ENCODE data around the gene AUH. TPM values are rescaled to one million over a fixed set of nuclear protein-coding genes. Genes with fewer than 3 reads are reported as not detected.
A peak's percentile ranks its signal among the peaks of the same experiment; 100 is the strongest.

The AUH gene
- total and polyA plus RNA-seq, 7 donors = 13.1 to 40.9 (median 28.2) TPM

- Histone ChIP-seq H3K36me3 (peaks cover 5 to 34% (median 6%) of the 10 kb centered on the region in 4 donors), H3K9me3 (no peaks in the 10 kb centered on the region), H3K27ac (no peak overlapping the region), H3K27me3 (no peaks in the 10 kb centered on the region), H3K4me1 (peaks cover 0 to 13% (median 8%) of the 10 kb centered on the region in 4 donors), H3K4me3 (no peak overlapping the region)
- DNase-seq = no peak
- TF ChIP-seq CTCF (IDR thresholded peaks at IDR 0.05) (no peak), POLR2AphosphoS5 (IDR thresholded peaks at IDR 0.05) (no peak), POLR2A (IDR thresholded peaks at IDR 0.05) (no peak), EP300 (IDR thresholded peaks at IDR 0.05) (no peak)
- 81 to 91% methylated on average over 1 of the region's 1 CpG for WGBS, 2 donors
- intact Hi-C loops (cut with DNase I) = no loop called here
Measured at GRCh38 chr9:91289244-91289643, 72.5 kb downstream of the AUH start.

GRCh38 chr9:91285729-91286353 lies 75.9 kb downstream of the AUH start:
- Histone ChIP-seq H3K4me3 (no peak overlapping the region), H3K27ac (peak overlapping the region in 2 of 4 donors; percentile 11 to 26), H3K36me3 (peaks cover 0 to 7% (median 0%) of the 10 kb centered on the region in 4 donors), H3K27me3 (no peaks in the 10 kb centered on the region), H3K9me3 (no peaks in the 10 kb centered on the region), H3K4me1 (peaks cover 0 to 13% (median 8%) of the 10 kb centered on the region in 4 donors)
- no peak for TF ChIP-seq CTCF (IDR thresholded peaks at IDR 0.05)
- TF ChIP-seq POLR2AphosphoS5 (IDR thresholded peaks at IDR 0.05) = peak in 1 of 4 donors; percentile 19
- no peak for TF ChIP-seq EP300 (IDR thresholded peaks at IDR 0.05)
- no peak for TF ChIP-seq POLR2A (IDR thresholded peaks at IDR 0.05)
- WGBS, 2 donors = 37 to 58% methylated on average over 6 of the region's 6 CpGs
- no peak for DNase-seq
- intact Hi-C loops (cut with DNase I) = no loop called here

- H3K9me3 ChIP-seq = no peaks in the 10 kb centered on the region
- H3K27ac ChIP-seq = no peak overlapping the region
- intact Hi-C loops (cut with DNase I) = no loop called here
- H3K27me3 ChIP-seq = no peaks in the 10 kb centered on the region
- H3K36me3 ChIP-seq = no peaks in the 10 kb centered on the region
- TF ChIP-seq POLR2A (IDR thresholded peaks at IDR 0.05) = no peak
- no peak for TF ChIP-seq CTCF (IDR thresholded peaks at IDR 0.05)
- TF ChIP-seq POLR2AphosphoS5 (IDR thresholded peaks at IDR 0.05) = no peak
- no peak for TF ChIP-seq EP300 (IDR thresholded peaks at IDR 0.05)
- DNase-seq = no peak
- 96 to 98% methylated on average over 3 of the region's 3 CpGs for WGBS, 2 donors
- peaks cover 0 to 13% (median 8%) of the 10 kb centered on the region in 4 donors for H3K4me1 ChIP-seq
- no peak overlapping the region for H3K4me3 ChIP-seq
Measured at GRCh38 chr9:91282292-91282691, 79.4 kb downstream of the AUH start.

GRCh38 chr9:91279296-91280204 lies 82.2 kb downstream of the AUH start:
- no peak overlapping the region for H3K4me3 ChIP-seq
- no peaks in the 10 kb centered on the region for H3K27me3 ChIP-seq
- H3K36me3 ChIP-seq = no peaks in the 10 kb centered on the region
- TF ChIP-seq CTCF (IDR thresholded peaks at IDR 0.05) (no peak), EP300 (IDR thresholded peaks at IDR 0.05) (no peak), POLR2A (IDR thresholded peaks at IDR 0.05) (no peak), POLR2AphosphoS5 (IDR thresholded peaks at IDR 0.05) (no peak)
- 95 to 97% methylated on average over 8 of the region's 8 CpGs for WGBS, 2 donors
- no peaks in the 10 kb centered on the region for H3K4me1 ChIP-seq
- no peaks in the 10 kb centered on the region for H3K9me3 ChIP-seq
- intact Hi-C loops (cut with DNase I) = no loop called here
- no peak overlapping the region for H3K27ac ChIP-seq
- no peak for DNase-seq
